GM12874 (cell line): ENCODE results near the gene ADGRG6.

Experiments
- TF ChIP-seq, protein P1 (sequence below): IDR thresholded peaks from 2 replicates; pipeline ENCODE4 v1.5.1; 2011; ENCODE audit warnings: low read depth, mild to moderate bottlenecking, control low read depth, low read length, moderate library complexity; ENCODE audit not compliant: insufficient read depth

Gene ADGRG6

DNA sequence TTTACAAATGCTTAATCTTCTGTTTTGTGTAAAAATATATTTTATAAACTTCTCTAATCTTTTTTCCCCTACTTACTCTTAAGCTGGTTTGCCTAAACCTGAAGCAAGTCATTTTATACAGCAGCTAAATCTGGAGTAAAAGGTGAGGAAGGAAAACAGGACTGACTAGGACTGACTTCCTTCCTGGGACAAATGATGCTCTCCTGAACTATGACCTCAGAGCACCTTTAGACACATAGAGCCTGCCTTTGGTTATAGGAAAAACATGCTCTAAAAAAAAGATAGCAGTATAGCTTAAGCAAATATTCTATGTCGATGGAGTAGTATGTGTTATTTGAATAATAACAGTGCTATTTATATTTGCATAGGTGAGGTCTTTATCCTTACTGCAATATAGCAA, 21.5 kb upstream of the ADGRG6 start:
- TF ChIP-seq, protein P1, sequence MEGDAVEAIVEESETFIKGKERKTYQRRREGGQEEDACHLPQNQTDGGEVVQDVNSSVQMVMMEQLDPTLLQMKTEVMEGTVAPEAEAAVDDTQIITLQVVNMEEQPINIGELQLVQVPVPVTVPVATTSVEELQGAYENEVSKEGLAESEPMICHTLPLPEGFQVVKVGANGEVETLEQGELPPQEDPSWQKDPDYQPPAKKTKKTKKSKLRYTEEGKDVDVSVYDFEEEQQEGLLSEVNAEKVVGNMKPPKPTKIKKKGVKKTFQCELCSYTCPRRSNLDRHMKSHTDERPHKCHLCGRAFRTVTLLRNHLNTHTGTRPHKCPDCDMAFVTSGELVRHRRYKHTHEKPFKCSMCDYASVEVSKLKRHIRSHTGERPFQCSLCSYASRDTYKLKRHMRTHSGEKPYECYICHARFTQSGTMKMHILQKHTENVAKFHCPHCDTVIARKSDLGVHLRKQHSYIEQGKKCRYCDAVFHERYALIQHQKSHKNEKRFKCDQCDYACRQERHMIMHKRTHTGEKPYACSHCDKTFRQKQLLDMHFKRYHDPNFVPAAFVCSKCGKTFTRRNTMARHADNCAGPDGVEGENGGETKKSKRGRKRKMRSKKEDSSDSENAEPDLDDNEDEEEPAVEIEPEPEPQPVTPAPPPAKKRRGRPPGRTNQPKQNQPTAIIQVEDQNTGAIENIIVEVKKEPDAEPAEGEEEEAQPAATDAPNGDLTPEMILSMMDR = no peak

DNA sequence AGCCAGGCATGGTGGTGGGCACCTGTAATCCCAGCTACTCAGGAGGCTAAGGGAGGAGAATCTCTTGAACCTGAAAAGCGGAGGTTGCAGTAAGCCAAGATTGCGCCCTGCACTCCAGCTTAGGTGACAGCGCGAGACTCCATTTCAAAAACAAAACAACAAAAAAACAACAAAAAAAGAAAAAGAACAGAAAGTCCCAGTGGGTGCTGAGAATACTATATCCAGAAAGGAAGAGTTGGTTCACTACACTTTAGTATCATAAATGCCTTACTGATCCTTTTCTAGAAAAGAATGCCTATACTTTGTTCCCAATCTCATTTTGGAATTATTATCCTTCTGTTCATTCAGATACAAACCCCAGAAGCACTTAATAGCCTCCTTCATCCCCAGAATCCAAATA, 20.9 kb upstream of the ADGRG6 start:
- TF ChIP-seq, protein P1 = no peak

DNA sequence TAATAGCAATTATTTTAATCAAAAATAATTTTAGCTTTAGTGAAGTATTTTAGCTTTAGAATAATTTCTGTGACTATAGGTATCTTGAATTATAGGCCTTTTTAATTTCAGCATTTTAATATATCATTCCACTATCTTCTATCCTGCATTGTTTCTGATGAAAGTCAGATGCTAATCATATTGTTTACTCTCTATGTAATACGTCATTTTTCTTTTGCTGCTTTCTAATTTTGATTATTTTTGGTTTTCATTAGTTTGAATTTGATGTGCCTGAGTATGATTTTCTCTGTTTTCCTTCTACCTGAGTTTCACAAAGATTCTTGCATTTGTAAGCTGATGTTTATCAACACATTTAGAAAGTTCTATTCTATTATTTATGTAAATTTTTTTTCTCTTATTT, 17.4 kb upstream of the ADGRG6 start:
- TF ChIP-seq, protein P1 = no peak

DNA sequence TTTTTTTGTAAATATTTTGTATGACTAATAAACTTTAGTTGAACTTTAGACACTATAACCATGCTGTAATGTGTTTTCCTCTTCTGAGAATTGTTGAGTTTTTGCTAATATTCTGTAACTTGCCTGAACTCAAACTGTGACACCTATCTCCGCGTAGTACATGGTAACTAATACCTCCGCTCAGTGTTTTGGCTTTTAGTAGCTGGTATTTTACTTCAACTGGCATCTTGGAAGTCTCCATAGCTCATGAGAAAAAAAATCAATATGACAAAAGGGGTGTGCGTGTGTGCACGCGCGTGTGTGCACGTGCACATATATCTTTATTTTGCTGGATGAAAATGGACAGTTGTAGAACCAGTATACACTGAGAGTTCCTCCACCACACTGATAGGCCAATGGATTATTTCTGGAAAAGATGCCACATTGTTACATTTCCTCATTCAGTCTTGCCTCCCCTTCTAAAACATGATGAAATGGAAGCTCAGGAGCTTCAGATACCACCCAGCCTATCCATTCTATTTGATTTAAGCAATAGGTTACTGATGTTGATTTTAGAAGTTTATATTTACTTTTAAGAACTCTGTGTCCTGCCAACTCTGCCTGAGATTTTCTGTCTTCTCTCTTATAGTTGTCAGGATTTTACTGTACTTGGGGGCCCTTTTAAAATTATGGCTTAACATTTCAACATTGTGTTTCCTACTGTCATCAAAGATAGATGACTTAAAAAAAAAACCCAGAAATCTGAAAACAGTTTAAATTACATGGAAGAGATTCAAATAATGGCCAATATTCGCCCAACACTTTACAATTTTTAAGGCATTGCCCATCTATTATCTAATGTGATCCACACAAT, 16.3 kb upstream of the ADGRG6 start:
- TF ChIP-seq, protein P1 = no peak

DNA sequence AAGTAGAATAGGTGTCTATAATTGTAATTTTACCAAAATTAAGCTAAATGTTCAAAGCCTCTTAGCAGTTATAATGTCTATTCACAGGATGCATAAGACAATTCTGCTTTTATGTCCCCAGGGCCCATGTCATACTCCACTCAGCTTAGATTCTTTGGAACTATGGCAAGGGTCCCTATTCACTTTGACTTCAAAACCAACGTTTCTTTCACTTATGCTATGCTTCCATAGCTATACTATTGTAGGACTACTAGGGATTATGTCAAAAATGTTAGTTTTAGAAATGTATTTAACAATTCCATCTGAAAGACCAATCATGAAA, 15.8 kb upstream of the ADGRG6 start:
- TF ChIP-seq, protein P1 = no peak

DNA sequence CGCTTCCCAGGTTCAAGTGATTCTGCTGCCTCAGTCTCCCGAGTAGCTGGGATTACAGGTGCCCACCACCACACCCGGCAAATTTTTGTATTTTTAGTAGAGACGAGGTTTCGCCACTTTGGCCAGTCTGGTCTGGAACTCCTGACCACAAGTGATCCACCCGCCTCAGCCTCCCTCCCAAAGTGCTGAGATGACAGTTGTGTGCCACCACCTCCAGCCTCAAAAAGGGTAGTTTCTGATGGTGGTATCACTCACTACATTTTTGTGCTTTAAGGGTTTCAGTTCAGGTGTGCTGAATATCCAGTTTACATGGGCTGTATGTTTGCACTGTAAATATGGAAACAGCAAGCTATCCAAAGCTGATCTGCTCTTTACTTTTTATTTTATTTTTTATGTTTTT, 12.1 kb upstream of the ADGRG6 start:
- TF ChIP-seq, protein P1 = no peak

DNA sequence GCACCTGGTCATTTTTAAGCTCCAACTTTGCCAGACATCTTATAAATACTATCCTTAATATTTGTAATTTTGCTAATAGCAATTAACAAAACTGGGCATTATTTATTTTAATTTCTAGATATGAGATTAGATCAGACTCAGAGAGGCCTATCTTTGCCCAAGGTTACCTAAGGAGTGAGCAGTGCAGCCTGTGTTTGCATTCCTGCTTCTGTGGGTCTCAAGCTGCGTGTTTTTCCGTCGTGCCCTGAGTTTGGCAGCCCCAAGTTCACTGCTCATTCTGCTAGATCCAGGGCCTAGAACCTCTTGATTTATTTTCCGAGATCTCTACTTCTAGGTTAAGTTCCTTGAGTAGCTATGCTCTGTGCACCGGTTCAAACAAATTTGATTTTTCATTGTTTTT, 11.0 kb upstream of the ADGRG6 start:
- TF ChIP-seq, protein P1 = no peak
